ENCODE measurements around the gene NALCN.

Gene NALCN

GRCh38 chr13:101424381-101425155, 8.3 kb upstream of the NALCN start:
- no peak overlapping the region for H2AFZ ChIP-seq (ENCODE audit: low read depth, low read length)
- no peaks in the 10 kb centered on the region for H3K9me3 ChIP-seq (ENCODE audit: control insufficient read depth, low read length)
- no peaks in the 10 kb centered on the region for H3K79me1 ChIP-seq (replicated peaks; ENCODE audit: low read length, poor library complexity, severe bottlenecking)
- no peak for DNase-seq
- no peak overlapping the region for H3K23ac ChIP-seq (ENCODE audit: low read length in 2 of 2)
- H2AK5ac ChIP-seq (ENCODE audit: low read length, severe bottlenecking) = no peak overlapping the region
- no peaks in the 10 kb centered on the region for H3K36me3 ChIP-seq (ENCODE audit: control insufficient read depth in 1 of 2, insufficient read depth in 2 of 2, low read depth in 1 of 2, low read length in 2 of 2)
- no peak overlapping the region for H4K91ac ChIP-seq (ENCODE audit: low read length)
- H2BK15ac ChIP-seq (ENCODE audit: low read depth, poor library complexity, severe bottlenecking) = no peak overlapping the region
- no peak overlapping the region for H3K27ac ChIP-seq (ENCODE audit: low read length, poor library complexity, severe bottlenecking)
- no peaks in the 10 kb centered on the region for H3K4me1 ChIP-seq (ENCODE audit: control insufficient read depth, insufficient read depth, low read depth, low read length)
- H2BK12ac ChIP-seq (ENCODE audit: low read length in 2 of 2) = peak overlapping the region in 1 of 2 experiments; percentile 25
- H3K4me3 ChIP-seq (ENCODE audit: insufficient read depth in 1 of 2, low read depth in 1 of 2, low read length in 2 of 2) = no peak overlapping the region
- H4K8ac ChIP-seq (ENCODE audit: low read length) = no peak overlapping the region
- 70% methylated on average over 4 of the region's 6 CpGs for WGBS
- no peak overlapping the region for H3K9ac ChIP-seq (ENCODE audit: low read length)
- no peak overlapping the region for H2BK120ac ChIP-seq (ENCODE audit: low read depth, low read length)
- H3K4me2 ChIP-seq (ENCODE audit: low read length, poor library complexity, severe bottlenecking) = no peak overlapping the region
- H3K27me3 ChIP-seq (ENCODE audit: control insufficient read depth in 1 of 2, insufficient read depth in 1 of 2, low read length in 2 of 2) = no peaks in the 10 kb centered on the region
- H3K18ac ChIP-seq (ENCODE audit: low read depth in 1 of 2, low read length in 2 of 2) = no peak overlapping the region
- H3K14ac ChIP-seq (ENCODE audit: low read length in 2 of 2) = no peak overlapping the region
- no peak overlapping the region for H3K4ac ChIP-seq (ENCODE audit: low read depth in 1 of 2, low read length in 2 of 2)
- H2BK5ac ChIP-seq (ENCODE audit: low read depth, low read length, poor library complexity, severe bottlenecking) = no peak overlapping the region

GRCh38 chr13:101423872-101424271, 7.6 kb upstream of the NALCN start:
- Histone ChIP-seq H2BK12ac (ENCODE audit: low read length in 2 of 2) (no peak overlapping the region), H2BK5ac (ENCODE audit: low read depth, low read length, poor library complexity, severe bottlenecking) (no peak overlapping the region), H2AK5ac (ENCODE audit: low read length, severe bottlenecking) (no peak overlapping the region), H3K4me1 (ENCODE audit: control insufficient read depth, insufficient read depth, low read depth, low read length) (no peaks in the 10 kb centered on the region), H4K91ac (ENCODE audit: low read length) (no peak overlapping the region), H3K4me2 (ENCODE audit: low read length, poor library complexity, severe bottlenecking) (no peak overlapping the region), H3K79me1 (replicated peaks; ENCODE audit: low read length, poor library complexity, severe bottlenecking) (no peaks in the 10 kb centered on the region), H3K9me3 (ENCODE audit: control insufficient read depth, low read length) (no peaks in the 10 kb centered on the region), H3K9ac (ENCODE audit: low read length) (no peak overlapping the region), H4K8ac (ENCODE audit: low read length) (no peak overlapping the region), H3K14ac (ENCODE audit: low read length in 2 of 2) (no peak overlapping the region), H3K23ac (ENCODE audit: low read length in 2 of 2) (no peak overlapping the region), H3K36me3 (ENCODE audit: control insufficient read depth in 1 of 2, insufficient read depth in 2 of 2, low read depth in 1 of 2, low read length in 2 of 2) (no peaks in the 10 kb centered on the region), H3K18ac (ENCODE audit: low read depth in 1 of 2, low read length in 2 of 2) (no peak overlapping the region), H2BK120ac (ENCODE audit: low read depth, low read length) (no peak overlapping the region), H2AFZ (ENCODE audit: low read depth, low read length) (no peak overlapping the region), H3K4ac (ENCODE audit: low read depth in 1 of 2, low read length in 2 of 2) (no peak overlapping the region), H3K27ac (ENCODE audit: low read length, poor library complexity, severe bottlenecking) (no peak overlapping the region), H3K27me3 (ENCODE audit: control insufficient read depth in 1 of 2, insufficient read depth in 1 of 2, low read length in 2 of 2) (no peaks in the 10 kb centered on the region), H3K4me3 (ENCODE audit: insufficient read depth in 1 of 2, low read depth in 1 of 2, low read length in 2 of 2) (no peak overlapping the region), H2BK15ac (ENCODE audit: low read depth, poor library complexity, severe bottlenecking) (no peak overlapping the region)
- DNase-seq = no peak
- WGBS = 86% methylated on average over 1 of the region's 2 CpGs

- Histone ChIP-seq H3K9ac (ENCODE audit: low read length) (no peak overlapping the region), H3K14ac (ENCODE audit: low read length in 2 of 2) (no peak overlapping the region), H3K79me1 (replicated peaks; ENCODE audit: low read length, poor library complexity, severe bottlenecking) (no peaks in the 10 kb centered on the region), H3K4me3 (ENCODE audit: insufficient read depth in 1 of 2, low read depth in 1 of 2, low read length in 2 of 2) (no peak overlapping the region), H2BK15ac (ENCODE audit: low read depth, poor library complexity, severe bottlenecking) (no peak overlapping the region), H3K27ac (ENCODE audit: low read length, poor library complexity, severe bottlenecking) (no peak overlapping the region), H3K23ac (ENCODE audit: low read length in 2 of 2) (no peak overlapping the region), H3K4me1 (ENCODE audit: control insufficient read depth, insufficient read depth, low read depth, low read length) (peaks cover 12% of the 10 kb centered on the region), H3K27me3 (ENCODE audit: control insufficient read depth in 1 of 2, insufficient read depth in 1 of 2, low read length in 2 of 2) (no peaks in the 10 kb centered on the region), H3K36me3 (ENCODE audit: control insufficient read depth in 1 of 2, insufficient read depth in 2 of 2, low read depth in 1 of 2, low read length in 2 of 2) (no peaks in the 10 kb centered on the region), H2AFZ (ENCODE audit: low read depth, low read length) (no peak overlapping the region), H3K18ac (ENCODE audit: low read depth in 1 of 2, low read length in 2 of 2) (no peak overlapping the region), H2BK120ac (ENCODE audit: low read depth, low read length) (no peak overlapping the region), H3K4ac (ENCODE audit: low read depth in 1 of 2, low read length in 2 of 2) (no peak overlapping the region), H4K91ac (ENCODE audit: low read length) (no peak overlapping the region), H2AK5ac (ENCODE audit: low read length, severe bottlenecking) (no peak overlapping the region), H3K9me3 (ENCODE audit: control insufficient read depth, low read length) (no peaks in the 10 kb centered on the region), H3K4me2 (ENCODE audit: low read length, poor library complexity, severe bottlenecking) (no peak overlapping the region), H2BK5ac (ENCODE audit: low read depth, low read length, poor library complexity, severe bottlenecking) (no peak overlapping the region), H4K8ac (ENCODE audit: low read length) (no peak overlapping the region), H2BK12ac (ENCODE audit: low read length in 2 of 2) (no peak overlapping the region)
- DNase-seq = no peak
- no CpG with 5 or more reads among the region's 5 CpGs for WGBS
Measured at GRCh38 chr13:101417501-101417900, 1.2 kb upstream of the NALCN start.

- H2BK15ac ChIP-seq (ENCODE audit: low read depth, poor library complexity, severe bottlenecking) = no peak overlapping the region
- no peak overlapping the region for H3K4ac ChIP-seq (ENCODE audit: low read depth in 1 of 2, low read length in 2 of 2)
- H3K27me3 ChIP-seq (ENCODE audit: control insufficient read depth in 1 of 2, insufficient read depth in 1 of 2, low read length in 2 of 2) = no peaks in the 10 kb centered on the region
- H3K9me3 ChIP-seq (ENCODE audit: control insufficient read depth, low read length) = no peaks in the 10 kb centered on the region
- peak; percentile 56 for DNase-seq
- no peak overlapping the region for H4K8ac ChIP-seq (ENCODE audit: low read length)
- no peak overlapping the region for H2AK5ac ChIP-seq (ENCODE audit: low read length, severe bottlenecking)
- no peak overlapping the region for H2BK120ac ChIP-seq (ENCODE audit: low read depth, low read length)
- H4K91ac ChIP-seq (ENCODE audit: low read length) = no peak overlapping the region
- H2BK12ac ChIP-seq (ENCODE audit: low read length in 2 of 2) = no peak overlapping the region
- no peak overlapping the region for H3K23ac ChIP-seq (ENCODE audit: low read length in 2 of 2)
- H2AFZ ChIP-seq (ENCODE audit: low read depth, low read length) = no peak overlapping the region
- no peak overlapping the region for H3K27ac ChIP-seq (ENCODE audit: low read length, poor library complexity, severe bottlenecking)
- H3K4me2 ChIP-seq (ENCODE audit: low read length, poor library complexity, severe bottlenecking) = peak overlapping the region; percentile 100
- H3K36me3 ChIP-seq (ENCODE audit: control insufficient read depth in 1 of 2, insufficient read depth in 2 of 2, low read depth in 1 of 2, low read length in 2 of 2) = no peaks in the 10 kb centered on the region
- WGBS = 69% methylated on average over 1 of the region's 3 CpGs
- H3K18ac ChIP-seq (ENCODE audit: low read depth in 1 of 2, low read length in 2 of 2) = no peak overlapping the region
- H3K9ac ChIP-seq (ENCODE audit: low read length) = peak overlapping the region; percentile 63
- H3K79me1 ChIP-seq (replicated peaks; ENCODE audit: low read length, poor library complexity, severe bottlenecking) = no peaks in the 10 kb centered on the region
- H3K14ac ChIP-seq (ENCODE audit: low read length in 2 of 2) = no peak overlapping the region
- H3K4me1 ChIP-seq (ENCODE audit: control insufficient read depth, insufficient read depth, low read depth, low read length) = peaks cover 12% of the 10 kb centered on the region
- no peak overlapping the region for H2BK5ac ChIP-seq (ENCODE audit: low read depth, low read length, poor library complexity, severe bottlenecking)
- H3K4me3 ChIP-seq (ENCODE audit: insufficient read depth in 1 of 2, low read depth in 1 of 2, low read length in 2 of 2) = peak overlapping the region in 1 of 2 experiments; percentile 82
Measured at GRCh38 chr13:101417043-101417406, 717 bp upstream of the NALCN start.

All from mesenchymal stem cell (in vitro differentiated cells and primary cell).